GM21717 (cell line): ENCODE data around the gene SLTM.
"Not testable (repeated sequence)": the region's sequence is repeated elsewhere in the genome, so short reads cannot be mapped to it uniquely, and the experiment has no call there.

Experiments used
- ATAC-seq: cut with Tn5 transposase; IDR thresholded peaks from one replicate; pipeline ENCODE4 v1.9.1; 2021; ENCODE audit warnings: mild to moderate bottlenecking, moderate library complexity; ENCODE audit not compliant: unreplicated experiment

Gene SLTM

GRCh38 chr15:58929891-58930416 is 3.5 kb downstream of the SLTM start:
- ATAC-seq = no peak

GRCh38 chr15:58926823-58927222 is 6.7 kb downstream of the SLTM start:
- no peak for ATAC-seq

- ATAC-seq = no peak
Measured at GRCh38 chr15:58924327-58924726, 9.2 kb downstream of the SLTM start.

- ATAC-seq = no peak
Measured at GRCh38 chr15:58923696-58924300, 9.7 kb downstream of the SLTM start.

- no peak for ATAC-seq
Measured at GRCh38 chr15:58923284-58923683, 10.2 kb downstream of the SLTM start.

GRCh38 chr15:58921267-58921790 is 12.2 kb downstream of the SLTM start:
- ATAC-seq = no peak

DNA sequence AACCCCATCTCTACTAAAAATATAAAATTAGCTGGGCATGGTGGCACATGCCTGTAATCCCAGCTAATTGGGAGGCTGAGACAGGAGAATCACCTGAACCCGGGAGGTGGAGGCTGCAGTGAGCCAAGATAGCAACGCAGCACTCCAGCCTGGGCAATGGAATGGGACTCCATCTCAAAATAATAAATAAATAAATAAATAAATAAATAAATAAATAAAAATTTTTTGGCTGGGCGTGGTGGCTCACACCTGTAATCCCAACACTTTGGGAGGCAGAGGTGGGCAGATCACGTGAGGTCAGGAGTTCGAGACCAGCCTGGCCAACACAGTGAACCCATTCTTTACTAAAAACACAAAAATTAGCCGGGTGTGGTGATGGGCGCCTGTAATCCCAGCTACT is 13.0 kb downstream of the SLTM start:
- not testable (repeated sequence) for ATAC-seq

- no peak for ATAC-seq
Measured at GRCh38 chr15:58919232-58919631, 14.2 kb downstream of the SLTM start.

- ATAC-seq = no peak
Measured at GRCh38 chr15:58918239-58918638, 15.2 kb downstream of the SLTM start.

- ATAC-seq = not testable (repeated sequence)
Measured at GRCh38 chr15:58917613-58918129, 15.8 kb downstream of the SLTM start.

- ATAC-seq = no peak
Measured at GRCh38 chr15:58916962-58917361, 16.5 kb downstream of the SLTM start.

GRCh38 chr15:58910456-58910855 is 23.0 kb downstream of the SLTM start:
- ATAC-seq = no peak

GRCh38 chr15:58909616-58910015 is 23.9 kb downstream of the SLTM start:
- ATAC-seq = no peak

DNA sequence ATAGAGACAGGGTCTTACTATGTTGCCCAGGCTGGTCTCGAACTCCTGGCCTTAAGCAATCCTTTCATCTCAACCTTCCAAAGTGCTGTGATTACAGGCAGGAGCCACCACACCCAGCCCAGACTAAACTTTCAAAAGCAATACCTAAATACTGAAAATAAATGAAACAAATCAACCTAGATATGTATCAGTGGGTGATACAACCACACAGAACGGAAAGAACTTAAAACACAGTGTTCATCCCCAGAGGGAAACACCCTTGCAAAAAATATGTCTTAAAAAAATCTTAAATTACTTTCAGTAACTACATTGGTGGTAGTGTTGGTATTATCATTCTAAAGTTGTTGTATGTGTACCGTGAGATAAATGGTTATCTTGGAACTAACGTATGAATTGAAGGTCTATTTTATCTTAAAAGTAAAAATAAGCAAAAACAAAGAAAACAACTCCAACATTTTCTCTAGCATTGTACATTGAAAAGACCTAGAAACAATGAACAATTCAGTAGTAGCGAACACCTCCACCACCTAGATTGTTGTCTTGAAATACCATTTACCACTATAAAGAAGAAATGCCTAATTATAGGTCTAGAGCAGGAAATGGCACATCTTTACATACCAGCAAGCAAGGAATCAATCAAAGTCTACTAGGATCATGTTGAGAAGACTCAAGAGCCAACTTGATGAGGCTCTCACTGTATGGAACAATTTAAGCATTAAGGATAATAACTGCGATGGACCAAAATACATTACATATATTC is 24.7 kb downstream of the SLTM start:
- ATAC-seq = no peak

DNA sequence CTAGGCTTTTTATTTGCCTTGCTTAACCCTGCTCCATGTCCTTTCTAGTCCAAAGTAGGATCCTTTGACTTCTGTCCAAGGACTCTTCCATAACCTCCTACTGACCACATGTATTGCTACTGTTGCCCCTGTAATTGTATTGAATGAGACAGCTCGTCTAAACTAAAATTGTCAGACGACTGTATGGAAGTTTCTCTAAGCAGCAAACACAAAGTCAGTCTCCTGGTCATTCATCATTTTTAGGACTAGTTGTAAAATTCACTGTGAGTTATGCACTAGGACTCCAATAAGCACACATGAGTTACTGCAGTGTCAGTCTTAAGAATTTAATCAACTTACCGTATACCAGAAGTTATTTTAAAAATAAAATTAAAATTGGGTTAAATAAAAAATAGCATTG is 32.8 kb downstream of the SLTM start:
- ATAC-seq = no peak

- ATAC-seq = no peak
Measured at GRCh38 chr15:58898150-58898680, 35.3 kb downstream of the SLTM start.

GRCh38 chr15:58889363-58889762 is 44.1 kb downstream of the SLTM start:
- no peak for ATAC-seq

DNA sequence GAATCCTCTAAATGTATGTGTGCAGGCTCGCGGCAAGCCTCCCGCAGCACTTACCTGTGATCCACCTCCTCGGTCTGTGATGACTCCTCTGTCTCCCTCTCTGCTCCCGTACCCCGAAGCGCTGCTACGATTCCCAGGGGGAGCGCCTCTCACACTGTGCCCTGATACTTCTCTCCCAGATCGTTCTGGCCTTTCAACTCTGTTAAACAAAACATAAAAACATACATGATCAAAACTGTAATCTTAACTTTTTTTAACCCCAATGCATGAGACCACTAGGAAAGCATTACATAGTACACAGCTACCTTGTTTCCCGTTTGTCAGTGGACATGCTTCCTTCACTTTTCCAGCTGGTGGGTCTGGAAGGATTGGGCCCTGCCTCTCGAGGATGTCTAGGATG is 46.6 kb downstream of the SLTM start:
- ATAC-seq = no peak

- ATAC-seq = not testable (repeated sequence)
Measured at GRCh38 chr15:58883926-58884325, 49.6 kb downstream of the SLTM start.

- ATAC-seq = no peak
Measured at GRCh38 chr15:58882243-58882642, 51.2 kb downstream of the SLTM start.

GRCh38 chr15:58880320-58880719 is 53.2 kb downstream of the SLTM start:
- ATAC-seq = no peak
